GM23338 (cell line): ENCODE measurements around the gene BTBD3. TPM values are rescaled to one million over a fixed set of nuclear protein-coding genes. Genes with fewer than 3 reads are reported as not detected.
A peak's percentile ranks its signal among the peaks of the same experiment; 100 is the strongest.

Experiments used
- ATAC-seq: fragments of 200-7000 bp; cut with Tn5 transposase; 3 replicates; pipeline ENCODE4 v1.9.1; 2020
- DNase-seq: peaks from one replicate; pipeline ENCODE4 v3.0.0-alpha.2; 2015; ENCODE audit warnings: low spot score
- H2AFZ ChIP-seq: fragments of 200-600 bp; sonication (generic); 2 replicates; pipeline ENCODE4 v1.8.0; 2016; ENCODE audit warnings: antibody characterized with exemption, mild to moderate bottlenecking, moderate library complexity
- H3F3A ChIP-seq: fragments of 200-600 bp; sonication (generic); replicated peaks from 2 replicates; pipeline ENCODE4 v1.8.0; 2017; ENCODE audit warnings: antibody characterized with exemption, mixed run types, low read depth
- H3K27ac ChIP-seq: fragments of 200-600 bp; sonication (generic); 2 replicates; pipeline ENCODE4 v1.6.1; 2016; ENCODE audit warnings: low read depth
- H3K27me3 ChIP-seq: fragments of 200-600 bp; sonication (generic); 2 replicates; pipeline ENCODE4 v1.8.0; 2016; ENCODE audit warnings: mild to moderate bottlenecking, mixed run types, moderate library complexity; ENCODE audit not compliant: insufficient read depth
- H3K36me3 ChIP-seq: fragments of 200-600 bp; sonication (generic); 2 replicates; pipeline ENCODE4 v1.8.0; 2016; ENCODE audit warnings: mild to moderate bottlenecking; ENCODE audit not compliant: insufficient read depth
- H3K4me1 ChIP-seq: fragments of 200-600 bp; sonication (generic); 2 replicates; pipeline ENCODE4 v1.8.0; 2016; ENCODE audit warnings: mild to moderate bottlenecking, moderate library complexity; ENCODE audit not compliant: insufficient read depth
- H3K4me2 ChIP-seq: fragments of 200-600 bp; sonication (generic); 2 replicates; pipeline ENCODE4 v1.7.1; 2017; ENCODE audit warnings: mixed run types
- H3K4me3 ChIP-seq: fragments of 200-600 bp; sonication (generic); 2 replicates; pipeline ENCODE4 v1.6.1; 2016; ENCODE audit warnings: mixed run types
- H3K79me2 ChIP-seq: fragments of 200-600 bp; sonication (generic); replicated peaks from 2 replicates; pipeline ENCODE4 v1.8.0; 2017; ENCODE audit warnings: mild to moderate bottlenecking; ENCODE audit not compliant: insufficient read depth
- H3K9me2 ChIP-seq: fragments of 200-600 bp; sonication (generic); 2 replicates; pipeline ENCODE4 v1.8.0; 2017; ENCODE audit not compliant: insufficient read depth
- H4K20me1 ChIP-seq: fragments of 200-600 bp; sonication (generic); replicated peaks from 2 replicates; pipeline ENCODE4 v1.8.0; 2017; ENCODE audit warnings: mild to moderate bottlenecking; ENCODE audit not compliant: insufficient read depth
- H3K27ac Mint-ChIP-seq: 2 replicates; pipeline ENCODE4 v1.8.0; 2020; ENCODE audit warnings: inconsistent platforms, mild to moderate bottlenecking, moderate library complexity, mixed read lengths
- H3K27me3 Mint-ChIP-seq: 3 replicates; pipeline ENCODE4 v1.8.0; 2022; ENCODE audit warnings: low read depth, mild to moderate bottlenecking, moderate library complexity, mixed read lengths, inconsistent platforms; ENCODE audit not compliant: insufficient read depth, poor library complexity
- H3K36me3 Mint-ChIP-seq: 3 replicates; pipeline ENCODE4 v1.8.0; 2021; ENCODE audit warnings: low read depth, mild to moderate bottlenecking, inconsistent platforms, moderate library complexity, mixed read lengths
- H3K4me1 Mint-ChIP-seq: 3 replicates; pipeline ENCODE4 v1.8.0; 2020; ENCODE audit warnings: mild to moderate bottlenecking, inconsistent platforms, mixed read lengths
- H3K4me3 Mint-ChIP-seq: 3 replicates; pipeline ENCODE4 v1.8.0; 2021; ENCODE audit warnings: moderate library complexity, mild to moderate bottlenecking, inconsistent platforms, mixed read lengths
- H3K9me3 Mint-ChIP-seq: 3 replicates; pipeline ENCODE4 v1.8.0; 2020; ENCODE audit warnings: moderate library complexity, mild to moderate bottlenecking, inconsistent platforms, mixed read lengths
- CREB1 ChIP-seq: fragments of 250-450 bp; sonication (Bioruptor Pico); IDR thresholded peaks from 2 replicates; pipeline ENCODE4 v1.5.0; 2020; ENCODE audit warnings: low read depth, mild to moderate bottlenecking, moderate library complexity
- CTCF ChIP-seq, 2 experiments: fragments of 200-600 bp in 1 of 2; sonication (generic) in 1 of 2; conservative IDR thresholded peaks; 2 replicates each; pipeline versions ENCODE4 v1.5.1 to v1.6.1; 2016 to 2017; ENCODE audit warnings: antibody characterized with exemption in 2 of 2, low read depth in 2 of 2, mild to moderate bottlenecking in 2 of 2, moderate library complexity in 1 of 2
- ETS1 ChIP-seq: IDR thresholded peaks from 2 replicates; pipeline ENCODE4 v1.6.1; 2016; ENCODE audit warnings: antibody characterized with exemption
- JUNB ChIP-seq: IDR thresholded peaks from one replicate; pipeline ENCODE4 v1.6.1; 2016; ENCODE audit warnings: antibody characterized with exemption; ENCODE audit not compliant: unreplicated experiment
- NANOG ChIP-seq: IDR thresholded peaks from 2 replicates; pipeline ENCODE4 v1.6.1; 2016; ENCODE audit warnings: antibody characterized with exemption, borderline replicate concordance
- POLR2AphosphoS5 ChIP-seq: IDR thresholded peaks from 2 replicates; pipeline ENCODE4 v1.6.1; 2016; ENCODE audit warnings: antibody characterized with exemption, low read depth
- STAT1 ChIP-seq: IDR thresholded peaks from one replicate; pipeline ENCODE4 v1.6.1; 2016; ENCODE audit warnings: antibody characterized with exemption; ENCODE audit not compliant: unreplicated experiment
- ZNF462 ChIP-seq: fragments of 250-450 bp; sonication (Bioruptor Pico); IDR thresholded peaks from 2 replicates; pipeline ENCODE4 v1.5.0; 2020; ENCODE audit warnings: mild to moderate bottlenecking, moderate library complexity
- polyA plus RNA-seq: library from polyadenylated mRNA; unstranded; fragments of >200 nt; fragmentation: Nextera tagmentation; extraction: Ambion mirVana; gene quantifications from 2 replicates; pipeline ENCODE4 v1.2.1, GENCODE V29; 2016
- total RNA-seq: library from RNA; depleted of rRNA; stranded (reverse); fragments of >200 nt; shearing (Covaris generic); gene quantifications from 2 replicates; pipeline ENCODE4 v1.2.3, GENCODE V29; 2014

Gene BTBD3
- total and polyA plus RNA-seq, 2 experiments from 2014 or later = 11.8 to 45.1 TPM

GRCh38 chr20:11965602-11966001 lies 47.9 kb downstream of the BTBD3 start:
- no peaks in the 10 kb centered on the region for H3F3A ChIP-seq
- H3K27me3 Mint-ChIP-seq = no peaks in the 10 kb centered on the region
- no peaks in the 10 kb centered on the region for H3K36me3 Mint-ChIP-seq
- no peaks in the 10 kb centered on the region for H3K4me1 ChIP-seq
- H3K4me3 ChIP-seq = no peak overlapping the region
- H3K9me2 ChIP-seq = no peaks in the 10 kb centered on the region
- H3K79me2 ChIP-seq = no peaks in the 10 kb centered on the region
- H3K27ac Mint-ChIP-seq = no peak overlapping the region
- DNase-seq = no peak
- no peaks in the 10 kb centered on the region for H4K20me1 ChIP-seq
- TF ChIP-seq CTCF (conservative IDR thresholded peaks at IDR 0.05; ENCODE audit: low read depth in 2 of 2) = peak in 1 of 2 experiments; percentile 38; a peak in 1 of 4 replicates
- TF ChIP-seq STAT1 = no peak
- no peak for TF ChIP-seq ETS1
- no peak for TF ChIP-seq ZNF462 (CRISPR knock-in tag)
- no peak for TF ChIP-seq JUNB
- no peak for TF ChIP-seq NANOG
- no peak for TF ChIP-seq POLR2AphosphoS5
- TF ChIP-seq CREB1 (CRISPR knock-in tag) = no peak
- H3K4me2 ChIP-seq = no peak overlapping the region
- no peaks in the 10 kb centered on the region for H3K4me1 Mint-ChIP-seq
- no peaks in the 10 kb centered on the region for H3K27me3 ChIP-seq
- peak; percentile 48; the same call in 2 of the 3 replicates for ATAC-seq
- no peaks in the 10 kb centered on the region for H3K9me3 Mint-ChIP-seq
- H3K36me3 ChIP-seq = no peaks in the 10 kb centered on the region
- H3K27ac ChIP-seq = no peak overlapping the region
- no peak overlapping the region for H2AFZ ChIP-seq
- no peak overlapping the region for H3K4me3 Mint-ChIP-seq
